DMS53 treated with DMSO at 0.1 percent for 48 hours (cell line): ENCODE data around the gene PERM1.

Source experiments
- DNase-seq: peaks from one replicate; lab custom pipeline; 2025; ENCODE audit not compliant: unreplicated experiment; lab: John Stamatoyannopoulos, UW

The PERM1 gene

DNA sequence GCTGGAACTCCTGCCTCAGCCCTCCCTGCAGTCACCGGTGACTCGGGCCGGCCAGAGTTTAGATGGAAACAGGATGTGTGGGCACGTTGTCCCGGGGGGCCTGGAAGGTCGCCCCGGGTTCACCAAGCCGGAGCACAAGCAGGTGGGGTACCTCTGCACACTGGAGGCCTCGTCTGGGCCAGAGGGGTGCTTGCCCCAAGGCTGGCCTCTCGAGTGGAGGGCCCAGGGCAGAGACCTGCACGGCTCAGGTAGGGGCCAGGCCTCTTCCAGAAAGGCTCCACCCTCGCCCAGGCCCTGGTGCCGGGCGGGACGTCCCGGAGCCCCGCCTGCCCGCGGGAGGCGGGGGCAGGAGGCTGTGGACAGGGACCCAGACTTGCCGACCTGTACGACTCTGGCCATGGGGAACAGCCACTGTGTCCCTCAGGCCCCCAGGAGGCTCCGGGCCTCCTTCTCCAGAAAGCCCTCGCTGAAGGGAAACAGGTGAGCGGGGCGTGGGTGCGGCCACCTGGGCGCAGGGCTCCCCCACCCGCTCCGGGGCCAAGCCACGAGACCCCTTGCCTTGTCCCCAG is 15.7 kb downstream of the PERM1 start, which contains the start of gene PLEKHN1:
Gene PLEKHN1 (plus strand): TSS at position 348 of the 569 bp plus-strand sequence. CDS start 50 bp downstream, at position 398.
- peak; percentile 53 for DNase-seq

DNA sequence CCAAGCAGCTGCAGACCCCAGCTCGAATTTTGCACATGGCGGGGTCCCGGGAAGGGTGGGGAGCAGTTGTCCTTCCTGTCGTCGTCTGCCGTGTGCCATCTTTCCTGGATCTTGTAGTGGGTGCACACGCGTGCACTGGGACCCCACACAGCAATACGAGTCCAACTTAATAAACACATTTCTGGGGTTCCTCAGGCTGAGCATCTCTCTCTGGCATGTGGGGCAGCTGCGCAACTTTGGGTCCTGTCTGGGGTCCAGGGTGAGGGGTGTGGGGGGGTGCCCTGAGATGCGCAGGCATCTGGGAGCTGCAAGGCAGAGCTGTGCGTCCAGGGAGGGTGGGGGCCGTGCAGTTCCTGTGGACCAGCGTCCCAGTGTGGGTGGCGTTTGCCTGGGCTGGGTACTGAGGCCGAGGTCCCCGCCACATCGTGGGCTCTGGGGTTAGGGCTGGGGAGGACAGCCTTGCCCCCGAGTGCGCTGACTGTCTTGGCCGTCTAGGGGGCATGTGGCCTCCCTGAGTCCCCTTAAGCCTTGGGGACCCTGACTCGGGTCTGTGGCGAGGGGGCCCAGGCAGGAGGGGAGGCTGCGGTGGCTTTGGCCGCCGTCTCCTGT is 16.3 kb downstream of the PERM1 start:
- DNase-seq, result no peak

DNA sequence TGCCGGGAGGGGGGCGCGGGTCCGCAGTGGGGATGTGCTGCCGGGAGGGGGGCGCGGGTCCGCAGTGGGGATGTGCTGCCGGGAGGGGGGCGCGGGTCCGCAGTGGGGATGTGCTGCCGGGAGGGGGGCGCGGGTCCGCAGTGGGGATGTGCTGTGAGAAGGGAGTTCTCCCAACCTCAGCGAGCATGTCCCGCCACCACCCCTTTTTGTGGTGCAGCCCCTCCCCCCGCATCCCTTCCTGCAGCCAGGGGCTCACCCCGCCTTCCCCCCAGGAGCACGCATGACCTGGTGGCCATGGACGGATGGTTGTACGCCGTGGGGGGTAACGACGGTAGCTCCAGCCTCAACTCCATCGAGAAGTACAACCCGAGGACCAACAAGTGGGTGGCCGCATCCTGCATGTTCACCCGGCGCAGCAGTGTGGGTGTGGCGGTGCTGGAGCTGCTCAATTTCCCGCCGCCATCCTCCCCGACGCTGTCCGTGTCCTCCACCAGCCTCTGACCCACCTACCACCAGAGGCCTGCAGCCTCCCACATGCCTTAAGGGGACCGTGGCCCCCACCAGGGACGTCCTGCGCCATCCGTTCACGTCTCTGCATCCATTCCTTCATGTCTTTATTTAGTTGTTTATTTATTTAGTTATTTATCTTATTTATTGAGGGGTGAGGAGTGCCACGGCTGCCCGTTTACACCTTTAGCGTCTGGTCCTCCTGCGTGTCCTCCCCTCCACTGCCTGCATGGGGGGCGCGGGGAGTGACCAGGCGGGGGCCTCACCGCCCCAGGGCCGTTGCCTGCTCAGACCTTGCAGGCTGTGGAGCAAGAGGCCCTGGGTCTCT is 17.0 kb downstream of the PERM1 start:
- no peak for DNase-seq

DNA sequence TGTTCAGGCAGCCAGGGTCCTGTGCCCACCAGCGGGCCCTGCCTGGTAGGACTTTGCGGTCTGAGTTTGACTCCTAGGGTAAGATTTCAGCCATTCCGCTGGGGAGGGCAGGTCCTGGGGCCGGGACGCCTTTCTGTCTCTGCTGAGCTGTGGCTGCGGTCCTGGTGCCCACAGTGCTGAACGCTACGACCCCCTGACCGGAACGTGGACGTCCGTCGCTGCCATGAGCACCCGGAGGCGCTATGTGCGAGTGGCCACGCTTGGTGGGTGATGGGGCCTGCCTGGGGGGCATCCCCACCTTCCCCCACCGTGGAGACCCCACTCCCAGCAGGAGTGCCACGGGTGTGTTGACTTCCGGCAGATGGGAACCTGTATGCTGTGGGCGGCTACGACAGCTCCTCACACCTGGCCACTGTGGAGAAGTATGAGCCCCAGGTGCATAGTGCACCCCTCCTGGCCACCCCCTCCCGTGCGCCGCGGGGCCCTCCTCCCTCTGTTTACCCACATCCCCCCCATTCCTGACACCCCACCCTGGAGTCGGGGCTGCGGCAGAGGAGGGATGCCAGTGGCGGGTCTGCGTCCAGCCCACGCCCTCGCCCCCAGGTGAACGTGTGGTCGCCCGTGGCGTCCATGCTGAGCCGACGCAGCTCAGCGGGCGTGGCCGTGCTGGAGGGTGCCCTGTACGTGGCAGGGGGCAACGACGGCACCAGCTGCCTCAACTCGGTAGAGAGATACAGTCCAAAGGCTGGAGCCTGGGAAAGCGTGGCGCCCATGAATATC is 18.0 kb downstream of the PERM1 start:
- DNase-seq, result no peak

DNA sequence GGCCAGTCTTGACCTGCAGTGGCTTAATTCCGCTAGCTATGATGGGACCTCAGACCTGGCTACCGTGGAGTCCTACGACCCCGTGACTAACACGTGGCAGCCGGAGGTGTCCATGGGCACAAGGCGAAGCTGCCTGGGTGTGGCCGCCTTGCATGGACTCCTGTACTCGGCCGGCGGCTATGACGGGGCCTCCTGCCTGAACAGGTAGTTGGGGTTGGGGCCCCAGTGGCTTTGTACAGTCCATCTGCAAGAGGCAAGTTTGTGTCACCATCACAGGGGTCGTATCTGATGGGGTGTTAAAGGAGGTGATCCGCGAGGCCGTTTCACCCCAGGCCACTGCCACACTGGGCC is 18.6 kb downstream of the PERM1 start:
- DNase-seq, result no peak

DNA sequence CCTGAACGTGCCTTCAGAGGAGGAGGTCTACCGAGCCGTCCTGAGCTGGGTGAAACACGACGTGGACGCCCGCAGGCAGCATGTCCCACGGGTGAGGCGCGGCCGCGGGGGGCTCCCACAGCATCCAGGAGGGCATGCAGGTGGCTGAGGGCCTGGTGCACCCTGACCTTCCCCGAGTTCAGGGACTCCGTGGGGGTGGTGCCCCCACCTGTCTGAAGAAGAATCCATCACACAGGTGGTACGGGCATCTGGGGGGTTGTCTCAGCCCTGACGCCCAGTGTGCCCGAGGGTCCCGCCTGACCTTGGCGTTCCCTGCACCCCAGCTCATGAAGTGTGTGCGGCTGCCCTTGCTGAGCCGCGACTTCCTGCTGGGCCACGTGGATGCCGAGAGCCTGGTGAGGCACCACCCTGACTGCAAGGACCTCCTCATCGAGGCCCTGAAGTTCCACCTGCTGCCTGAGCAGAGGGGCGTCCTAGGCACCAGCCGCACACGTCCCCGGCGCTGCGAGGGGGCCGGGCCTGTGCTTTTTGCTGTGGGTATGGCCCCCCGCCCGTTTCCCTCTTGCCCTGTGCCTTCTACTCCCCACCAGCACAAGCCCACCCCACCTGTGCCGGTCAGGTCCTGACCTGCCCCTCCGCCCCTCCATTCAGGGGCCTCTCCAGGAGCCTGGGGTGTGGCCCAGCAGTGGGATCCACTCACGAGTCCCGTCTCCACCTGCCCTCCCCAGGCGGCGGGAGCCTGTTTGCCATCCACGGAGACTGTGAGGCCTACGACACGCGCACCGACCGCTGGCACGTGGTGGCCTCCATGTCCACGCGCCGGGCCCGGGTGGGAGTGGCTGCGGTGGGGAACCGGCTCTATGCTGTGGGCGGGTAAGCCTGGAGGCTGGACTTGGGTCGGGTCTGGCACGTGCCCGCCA is 19.3 kb downstream of the PERM1 start:
- DNase-seq, result no peak

DNA sequence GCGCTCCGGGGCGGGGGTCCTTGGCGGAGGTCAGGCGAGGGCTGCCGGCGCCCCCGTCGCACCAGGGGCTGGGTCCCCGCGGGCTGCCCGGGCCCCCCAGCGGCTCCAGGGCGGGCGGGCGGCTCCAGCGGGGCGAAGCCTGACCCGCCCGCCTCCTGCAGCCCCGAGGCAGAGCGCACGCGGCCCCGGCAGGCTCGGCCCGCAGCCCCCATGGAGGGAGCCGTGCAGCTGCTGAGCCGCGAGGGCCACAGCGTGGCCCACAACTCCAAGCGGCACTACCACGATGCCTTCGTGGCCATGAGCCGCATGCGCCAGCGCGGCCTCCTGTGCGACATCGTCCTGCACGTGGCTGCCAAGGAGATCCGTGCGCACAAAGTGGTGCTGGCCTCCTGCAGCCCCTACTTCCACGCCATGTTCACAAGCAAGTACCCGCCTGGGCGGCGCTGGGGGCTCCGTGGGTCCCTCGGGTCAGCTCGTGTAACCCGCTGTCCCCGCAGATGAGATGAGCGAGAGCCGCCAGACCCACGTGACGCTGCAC is 20.7 kb downstream of the PERM1 start:
- no peak for DNase-seq

DNA sequence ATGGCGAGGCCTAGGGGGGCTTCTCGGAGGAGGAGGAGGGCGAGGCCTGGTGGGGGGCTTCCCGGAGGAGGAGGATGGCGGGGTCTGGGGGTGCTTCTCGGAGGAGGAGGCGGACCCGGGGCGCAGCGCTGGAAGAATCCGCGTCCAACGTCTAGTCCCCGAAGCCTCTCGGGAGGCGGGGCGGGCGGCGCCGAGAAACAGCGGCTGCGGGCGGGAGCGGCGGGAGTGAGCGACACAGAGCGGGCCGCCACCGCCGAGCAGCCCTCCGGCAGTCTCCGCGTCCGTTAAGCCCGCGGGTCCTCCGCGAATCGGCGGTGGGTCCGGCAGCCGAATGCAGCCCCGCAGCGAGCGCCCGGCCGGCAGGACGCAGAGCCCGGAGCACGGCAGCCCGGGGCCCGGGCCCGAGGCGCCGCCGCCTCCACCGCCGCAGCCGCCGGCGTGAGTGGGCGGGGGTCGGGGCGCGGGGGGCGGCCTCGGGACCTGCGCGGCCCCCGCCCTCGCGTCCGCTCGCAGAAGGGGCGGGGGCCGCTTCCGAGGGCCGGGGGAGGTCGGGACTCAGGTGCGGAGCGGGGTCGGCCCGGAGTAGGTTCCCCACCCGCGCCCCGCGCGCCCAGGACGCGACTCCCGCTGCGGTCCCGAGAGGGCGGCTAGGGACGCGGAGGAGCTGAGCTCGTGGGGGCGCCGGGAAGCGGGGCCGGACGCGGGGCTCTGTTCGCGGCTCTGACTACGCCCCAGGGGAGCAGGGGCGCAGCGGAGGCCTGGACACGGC is 21.3 kb downstream of the PERM1 start, which contains the start of gene KLHL17:
Gene KLHL17 (plus strand): TSS at position 222 of the 769 bp plus-strand sequence. CDS start 110 bp downstream, at position 332.
- DNase-seq, result peak; percentile 28

DNA sequence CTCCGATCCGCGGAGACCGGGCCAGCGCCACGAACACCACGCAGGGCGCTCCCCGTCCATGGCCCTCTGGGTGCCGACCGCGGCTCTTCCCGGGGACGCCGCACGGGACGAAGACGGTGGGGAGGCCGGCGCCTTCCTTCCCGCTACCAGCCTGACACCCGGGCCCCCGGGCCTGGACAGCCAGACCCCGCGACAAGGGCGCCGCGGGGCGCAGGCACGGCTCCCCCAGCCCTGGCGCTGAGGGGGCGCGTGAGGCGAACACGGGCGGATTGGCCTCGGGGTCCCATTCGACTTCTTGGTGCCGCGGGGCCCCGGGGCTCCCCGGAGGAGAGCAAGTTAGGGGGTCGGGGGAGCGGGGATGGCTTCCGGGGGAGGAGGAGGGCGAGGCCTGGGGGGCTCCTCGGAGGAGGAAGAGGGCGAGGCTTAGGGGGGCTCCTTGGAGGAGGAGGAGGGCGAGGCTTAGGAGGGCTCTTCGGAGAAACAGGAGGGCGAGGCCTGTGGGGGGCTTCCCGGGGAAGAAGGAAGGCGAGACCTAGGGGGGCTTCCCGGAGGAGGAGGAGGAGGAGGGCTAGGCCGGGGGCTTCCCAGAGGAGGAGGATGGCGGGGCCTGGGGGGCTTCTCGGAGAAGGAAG is 22.0 kb downstream of the PERM1 start:
- DNase-seq, result no peak

DNA sequence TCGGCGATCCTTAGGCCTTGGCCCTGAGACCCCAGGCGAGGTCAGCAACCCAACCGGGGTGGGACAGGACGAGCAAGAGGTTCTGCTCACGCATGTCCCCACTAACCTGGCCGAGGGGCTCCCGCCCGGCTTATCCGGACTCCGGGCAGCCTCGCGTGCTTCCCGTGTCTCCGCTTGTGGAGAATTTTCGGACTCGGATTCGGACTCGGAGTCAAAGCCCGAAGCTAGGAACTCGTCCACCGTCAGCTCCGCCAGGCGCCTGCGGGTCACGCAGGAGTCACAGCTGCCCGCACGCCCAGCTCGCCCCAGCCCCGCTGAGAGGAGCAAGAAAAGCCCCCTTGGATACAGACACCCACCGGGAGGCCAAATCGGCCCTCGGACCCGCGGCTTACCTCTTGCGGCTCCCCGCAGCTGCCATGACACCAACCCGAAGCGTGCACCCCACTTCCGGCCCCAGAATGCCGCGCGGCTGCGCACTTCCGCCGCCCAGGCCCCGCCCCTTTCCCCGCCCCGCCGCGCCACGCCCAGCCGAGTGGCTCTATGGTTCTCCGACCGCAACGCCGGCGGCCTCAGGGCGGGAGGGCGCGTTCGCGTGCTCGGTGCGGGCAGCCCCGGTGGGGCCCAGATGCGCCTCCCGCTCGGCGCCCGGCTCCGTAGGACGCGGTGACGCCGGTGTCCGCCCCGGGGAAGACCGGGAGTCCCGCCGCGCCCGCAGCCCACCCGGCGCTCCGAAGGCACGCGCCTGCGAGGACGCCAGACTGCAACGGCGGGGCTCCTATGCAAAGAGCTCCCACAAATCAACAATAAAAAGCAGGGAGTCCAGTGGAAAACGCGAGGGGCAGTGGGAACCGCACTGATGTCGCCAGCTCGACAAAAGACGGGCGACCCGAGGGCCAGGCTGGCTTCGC is 22.8 kb downstream of the PERM1 start, which contains the start of gene NOC2L:
Gene NOC2L (minus strand): TSS at position 434 of the 908 bp plus-strand sequence. CDS start 16 bp downstream, at position 418.
- peak; percentile 63 for DNase-seq

DNA sequence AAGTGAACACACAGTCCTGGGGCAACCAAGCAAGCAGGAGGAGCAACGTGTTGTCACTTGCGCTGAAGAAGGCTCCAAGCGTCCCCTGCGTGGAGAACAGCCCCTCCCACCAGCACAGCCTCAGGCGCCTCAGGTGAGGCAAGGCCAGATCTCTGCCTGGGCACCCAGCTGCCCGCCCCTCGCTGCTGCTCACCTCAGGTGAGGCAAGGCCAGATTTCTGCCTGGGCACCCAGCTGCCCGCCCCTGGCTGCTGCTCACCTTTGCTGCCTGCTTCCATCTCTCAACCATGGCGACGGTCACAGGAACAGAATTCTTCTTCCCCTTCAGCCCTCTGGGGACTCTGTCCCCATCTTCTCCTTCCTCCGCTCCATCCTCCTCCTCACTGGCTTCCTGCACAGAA is 25.3 kb downstream of the PERM1 start:
- no peak for DNase-seq

DNA sequence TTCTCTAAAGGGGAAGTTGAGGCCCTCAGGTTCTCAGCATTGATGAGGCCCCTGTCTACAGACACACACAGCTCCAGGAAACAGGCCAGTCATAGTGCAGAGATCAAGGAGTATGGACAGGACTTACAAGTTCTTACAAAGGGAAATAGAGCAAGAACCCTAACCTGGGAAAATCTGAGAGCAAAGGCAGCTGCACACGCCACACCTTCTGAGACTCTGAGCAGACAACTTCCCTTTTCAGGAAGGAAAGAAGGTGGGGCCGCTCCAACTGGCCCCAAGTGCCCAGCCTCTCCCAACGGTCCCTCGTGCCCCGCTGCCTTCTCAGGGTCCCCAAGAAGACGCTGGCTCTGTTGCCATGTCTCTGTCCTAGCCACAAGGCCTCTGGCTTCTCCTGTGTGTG is 26.4 kb downstream of the PERM1 start:
- DNase-seq, result no peak

DNA sequence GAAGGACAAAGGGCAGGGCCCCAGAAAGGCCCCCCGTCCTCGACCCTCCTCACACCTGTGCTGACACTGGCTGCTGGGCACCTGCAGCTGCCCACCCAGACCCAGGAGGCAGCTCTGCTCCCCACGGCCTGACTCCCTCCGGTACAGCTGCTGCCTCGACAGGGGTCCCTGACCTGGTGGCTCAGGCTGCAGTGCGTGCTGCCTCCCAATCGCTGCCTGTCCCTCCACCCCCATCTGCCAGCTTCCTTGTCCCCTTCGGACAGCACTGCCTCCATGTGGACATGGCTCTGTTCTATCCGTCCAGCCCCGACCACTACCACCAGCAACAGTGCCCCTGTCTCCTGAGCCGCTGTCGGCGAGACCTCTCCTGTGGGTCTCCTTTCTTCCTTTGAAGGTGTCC is 27.0 kb downstream of the PERM1 start:
- DNase-seq, result no peak

DNA sequence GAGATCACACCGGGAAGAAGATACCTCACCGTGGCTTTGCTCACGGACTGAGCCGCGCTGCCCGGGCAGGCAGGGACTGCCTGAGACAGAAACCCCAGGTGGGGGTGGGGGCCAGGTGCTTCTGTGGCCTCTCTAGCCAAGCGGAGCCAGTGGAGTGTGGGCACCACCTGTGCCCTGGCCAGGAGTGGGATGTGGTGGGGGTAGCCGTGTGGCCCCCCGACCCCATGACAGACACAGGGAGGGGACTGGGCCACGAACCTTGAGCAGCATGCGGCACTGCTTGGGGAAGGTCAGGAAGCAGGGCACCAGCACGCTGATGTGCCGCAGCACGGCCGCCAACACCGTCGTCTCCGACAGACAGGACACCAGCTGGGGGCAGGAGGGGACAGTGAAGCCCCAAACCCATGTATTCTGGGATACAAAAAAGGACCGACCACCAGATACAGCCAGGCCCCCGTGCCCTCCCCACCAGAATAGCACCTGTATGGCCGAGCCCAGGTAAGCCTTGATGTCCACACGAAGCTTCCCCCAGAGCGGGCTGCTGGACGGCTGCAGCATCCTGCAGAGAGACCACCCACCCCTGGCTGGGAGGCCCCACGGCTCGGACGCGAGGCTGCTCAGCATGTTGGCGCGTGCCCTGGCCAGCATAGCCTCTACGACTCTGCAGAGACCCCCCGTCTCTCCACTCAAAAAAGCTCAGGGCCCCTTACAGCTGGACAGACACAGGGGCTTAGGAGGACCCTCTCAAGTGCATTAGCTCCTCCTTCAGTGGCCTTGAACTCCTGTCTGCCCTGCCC is 28.2 kb downstream of the PERM1 start:
- no peak for DNase-seq

DNA sequence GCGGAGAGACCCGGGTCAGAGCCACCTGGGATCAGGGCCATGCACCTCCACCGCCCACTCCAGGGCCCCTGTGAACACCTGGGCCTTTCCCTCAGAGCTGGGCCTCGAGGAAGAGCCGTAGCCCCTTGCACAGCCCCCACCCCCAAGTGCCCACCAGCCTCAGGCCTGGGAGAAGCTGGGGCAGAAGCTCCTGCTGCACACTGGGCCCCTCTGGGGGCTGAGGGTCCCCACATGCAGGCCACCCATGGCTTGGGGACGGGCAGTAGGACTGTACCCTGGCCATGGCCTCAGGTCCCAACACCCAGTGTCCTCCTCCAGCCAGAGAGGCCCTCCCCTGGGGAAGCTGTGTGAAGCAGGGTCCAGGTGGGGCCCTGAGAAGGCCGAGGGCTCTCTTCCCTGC is 29.3 kb downstream of the PERM1 start:
- no peak for DNase-seq

DNA sequence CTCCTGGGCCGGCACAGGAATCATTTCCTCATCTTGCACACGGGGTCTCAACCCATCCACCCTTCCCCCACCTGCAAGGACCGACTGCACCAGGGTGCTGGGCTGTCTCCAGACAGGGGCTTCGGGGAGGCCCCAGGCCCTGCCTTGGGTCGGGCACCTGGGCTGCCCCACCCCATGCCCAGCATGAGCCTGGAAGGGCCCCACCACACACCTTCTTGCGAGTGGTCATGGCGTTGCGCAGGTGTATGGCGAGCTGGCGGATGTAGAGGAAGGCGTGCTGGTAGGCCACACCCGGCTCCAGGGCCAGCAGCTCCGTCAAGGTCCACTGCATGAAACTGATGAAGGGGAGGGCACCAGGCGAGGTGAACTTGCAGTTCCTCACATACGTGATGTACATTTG is 29.7 kb downstream of the PERM1 start:
- no peak for DNase-seq

DNA sequence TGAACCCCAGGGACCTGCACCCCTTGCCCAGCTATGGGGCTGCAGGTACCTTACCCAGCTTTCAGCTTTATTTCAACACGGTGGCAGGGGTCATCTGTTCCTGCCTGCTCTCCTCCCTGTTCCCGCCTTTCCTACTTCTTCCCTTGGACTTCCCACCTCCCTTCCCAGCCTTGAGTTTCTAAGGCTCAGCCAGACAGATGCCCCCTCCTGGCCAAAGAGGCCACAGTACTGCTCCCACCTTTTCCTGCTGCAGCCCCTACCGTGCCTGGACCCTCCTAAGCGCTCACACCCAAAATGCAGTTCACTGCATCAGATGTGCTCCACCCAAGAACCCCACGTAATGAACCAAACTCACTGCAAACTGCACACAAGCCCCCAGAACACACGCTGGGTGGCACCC is 30.5 kb downstream of the PERM1 start:
- DNase-seq, result no peak
